Breast epithelium (tissue), 4 donors: ENCODE results near the gene BIRC7. TPM values are rescaled to one million over a fixed set of nuclear protein-coding genes. Genes with fewer than 3 reads are reported as not detected.
"Not testable (repeated sequence)": the region's sequence is repeated elsewhere in the genome, so short reads cannot be mapped to it uniquely, and the experiment has no call there.

Source experiments
- DNase-seq, 2 donors: peaks; one replicate each; pipeline ENCODE4 v3.0.0-alpha.2; 2019; ENCODE audit warnings: low spot score in 2 of 2
- H3K27ac ChIP-seq, 2 donors: fragments of 200-600 bp; sonication (generic) in 1 of 2; one replicate each; pipeline ENCODE4 v1.5.1; 2016 to 2019; ENCODE audit warnings: mild to moderate bottlenecking in 1 of 2
- H3K27me3 ChIP-seq, 2 donors: fragments of 200-600 bp; sonication (generic) in 1 of 2; one replicate each; pipeline versions ENCODE4 v1.5.1 to v1.6.0; 2017 to 2019; ENCODE audit warnings: control low read depth in 1 of 2, mild to moderate bottlenecking in 1 of 2
- H3K36me3 ChIP-seq: fragments of 200-600 bp; one replicate; pipeline ENCODE4 v1.5.1; 2019
- H3K4me1 ChIP-seq, 2 donors: fragments of 200-600 bp; sonication (generic); one replicate each; pipeline ENCODE4 v1.5.1; 2016 to 2019; ENCODE audit warnings: control low read depth in 1 of 2
- H3K4me3 ChIP-seq, 3 donors: fragments of 200-600 bp; sonication (generic); 1 replicate in 2 of 3; 2 replicates in 1 of 3; pipeline ENCODE4 v1.5.1; 2016 to 2019; ENCODE audit warnings: mild to moderate bottlenecking in 3 of 3, moderate library complexity in 2 of 3
- H3K9me3 ChIP-seq, 2 donors: fragments of 200-600 bp; sonication (generic) in 1 of 2; one replicate each; pipeline ENCODE4 v1.5.1; 2016 to 2019; ENCODE audit warnings: control low read depth in 1 of 2
- CTCF ChIP-seq, 3 donors: fragments of 450-650 bp; IDR thresholded peaks; one replicate each; pipeline ENCODE4 v1.5.1; 2016 to 2017; ENCODE audit warnings: antibody characterized with exemption in 3 of 3, mild to moderate bottlenecking in 3 of 3, moderate library complexity in 3 of 3
- POLR2A ChIP-seq: fragments of 450-650 bp; IDR thresholded peaks from one replicate; pipeline ENCODE4 v1.6.1; 2016; ENCODE audit warnings: antibody characterized with exemption, mild to moderate bottlenecking, moderate library complexity
- POLR2AphosphoS5 ChIP-seq, 3 donors: sonication (generic); formaldehyde crosslinking; IDR thresholded peaks; one replicate each; pipeline ENCODE4 v1.6.1; 2017; ENCODE audit warnings: antibody characterized with exemption in 3 of 3
- intact Hi-C: fragments of 100-400 bp; cut with DNase I; formaldehyde crosslinking; loops from one replicate; pipeline ENCODE4 v1.15.1; 2023; ENCODE audit warnings: low total_unique reads
- total RNA-seq, 3 donors: library from RNA; depleted of rRNA; stranded (reverse); fragments of >200 nt; gene quantifications; one replicate each; pipeline ENCODE4 v1.1.0, GENCODE V29; 2016

BIRC7 gene
- total RNA-seq, 3 donors from 2014 or later: 0.32 to 1.2 TPM; not detected in 1

- H3K36me3 ChIP-seq: no peaks in the 10 kb centered on the region
- H3K4me3 ChIP-seq: no peak overlapping the region
- H3K9me3 ChIP-seq: no peaks in the 10 kb centered on the region
- H3K27me3 ChIP-seq: no peaks in the 10 kb centered on the region
- no peak overlapping the region for H3K27ac ChIP-seq
- DNase-seq: no peak
- intact Hi-C loops: no loop called here
- H3K4me1 ChIP-seq: no peaks in the 10 kb centered on the region
- no peak for TF ChIP-seq CTCF (IDR thresholded peaks at IDR 0.05)
- no peak for TF ChIP-seq POLR2A
- TF ChIP-seq POLR2AphosphoS5 (IDR thresholded peaks at IDR 0.05): no peak
These were observed 16.8 kb upstream of the BIRC7 start for GRCh38 chr20:63218701-63219446.

- Histone ChIP-seq H3K4me1 (no peaks in the 10 kb centered on the region), H3K4me3 (no peak overlapping the region), H3K36me3 (no peaks in the 10 kb centered on the region), H3K27me3 (no peaks in the 10 kb centered on the region), H3K27ac (no peak overlapping the region), H3K9me3 (no peaks in the 10 kb centered on the region)
- TF ChIP-seq POLR2AphosphoS5 (IDR thresholded peaks at IDR 0.05): no peak
- no peak for TF ChIP-seq POLR2A
- no peak for TF ChIP-seq CTCF (IDR thresholded peaks at IDR 0.05)
- intact Hi-C loops: no loop called here
- DNase-seq: no peak
These were observed 16.3 kb upstream of the BIRC7 start for GRCh38 chr20:63219447-63219821.

GRCh38 chr20:63219866-63220521 is 15.7 kb upstream of the BIRC7 start:
- intact Hi-C loops: no loop called here

GRCh38 chr20:63220696-63221399 is 14.9 kb upstream of the BIRC7 start:
- Histone ChIP-seq H3K27ac (no peak overlapping the region), H3K9me3 (no peaks in the 10 kb centered on the region), H3K36me3 (no peaks in the 10 kb centered on the region), H3K27me3 (no peaks in the 10 kb centered on the region), H3K4me1 (no peaks in the 10 kb centered on the region), H3K4me3 (no peak overlapping the region)
- intact Hi-C loops: no loop called here
- DNase-seq: no peak
- TF ChIP-seq POLR2AphosphoS5 (IDR thresholded peaks at IDR 0.05): no peak
- no peak for TF ChIP-seq CTCF (IDR thresholded peaks at IDR 0.05)
- TF ChIP-seq POLR2A: no peak

More at GRCh38 chr20:63219866-63220521, 15.7 kb upstream of the BIRC7 start:
- H3K4me3 ChIP-seq: no peak overlapping the region
- H3K27me3 ChIP-seq: no peaks in the 10 kb centered on the region
- H3K4me1 ChIP-seq: no peaks in the 10 kb centered on the region
- no peaks in the 10 kb centered on the region for H3K9me3 ChIP-seq
- DNase-seq: no peak
- no peak overlapping the region for H3K27ac ChIP-seq
- TF ChIP-seq CTCF (IDR thresholded peaks at IDR 0.05) (no peak), POLR2AphosphoS5 (IDR thresholded peaks at IDR 0.05) (no peak), POLR2A (no peak)
- no peaks in the 10 kb centered on the region for H3K36me3 ChIP-seq

GRCh38 chr20:63221400-63222053 is 14.2 kb upstream of the BIRC7 start:
- H3K27ac ChIP-seq, intact Hi-C loops, H3K4me3 ChIP-seq, H3K36me3 ChIP-seq, H3K27me3 ChIP-seq, DNase-seq, H3K4me1 ChIP-seq, H3K9me3 ChIP-seq: not testable (repeated sequence)
